A375 (cell line): Measurements from ENCODE around the gene BPIFA2. TPM values are rescaled to one million over a fixed set of nuclear protein-coding genes. Genes with fewer than 3 reads are reported as not detected.

Source experiments
- total RNA-seq: library from RNA; depleted of rRNA; stranded (reverse); fragments of >200 nt; shearing (Covaris generic); gene quantifications from 2 replicates; pipeline ENCODE4 v1.2.3, GENCODE V29; 2014; rRNA removed

Gene BPIFA2
- total RNA-seq: not detected in 2 replicates

GRCh38 chr20:33167859-33168258 lies at the start of gene BPIFA2:
TSS of gene BPIFA2 (plus strand) at chr20:33168159. CDS start at chr20:33169146, 987 bp downstream.

GRCh38 chr20:33217052-33217451 lies 49.1 kb downstream of the BPIFA2 start, which contains the start of gene BPIFA3:
TSS of gene BPIFA3 (plus strand) at chr20:33217352. CDS start at chr20:33217537, 185 bp downstream.

Other genes with a start within 250 kb of the BPIFA2 start
- not detected in 2 replicates for gene SUN5, start 163.7 kb upstream of the BPIFA2 start, total RNA-seq
- gene BPIFB2, start 160.5 kb upstream of the BPIFA2 start, total RNA-seq: not detected in 2 replicates
- not detected in 2 replicates for gene BPIFB6, start 136.5 kb upstream of the BPIFA2 start, total RNA-seq
- gene BPIFB3, start 114.3 kb upstream of the BPIFA2 start, total RNA-seq: not detected in 2 replicates
- not detected in 2 replicates for gene BPIFB4, start 88.5 kb upstream of the BPIFA2 start, total RNA-seq
- gene BPIFA3, start 49.2 kb downstream of the BPIFA2 start, total RNA-seq: not detected in 2 replicates
- not detected in 2 replicates for gene BPIFA1, start 67.8 kb downstream of the BPIFA2 start, total RNA-seq
- 0.24 and 0.30 TPM in 2 replicates for gene BPIFB1, start 115.1 kb downstream of the BPIFA2 start, total RNA-seq
- gene CDK5RAP1, start 233.4 kb downstream of the BPIFA2 start, total RNA-seq: 27.2 TPM in 2 replicates